ENCODE measurements around the gene CCDC120.

DNA sequence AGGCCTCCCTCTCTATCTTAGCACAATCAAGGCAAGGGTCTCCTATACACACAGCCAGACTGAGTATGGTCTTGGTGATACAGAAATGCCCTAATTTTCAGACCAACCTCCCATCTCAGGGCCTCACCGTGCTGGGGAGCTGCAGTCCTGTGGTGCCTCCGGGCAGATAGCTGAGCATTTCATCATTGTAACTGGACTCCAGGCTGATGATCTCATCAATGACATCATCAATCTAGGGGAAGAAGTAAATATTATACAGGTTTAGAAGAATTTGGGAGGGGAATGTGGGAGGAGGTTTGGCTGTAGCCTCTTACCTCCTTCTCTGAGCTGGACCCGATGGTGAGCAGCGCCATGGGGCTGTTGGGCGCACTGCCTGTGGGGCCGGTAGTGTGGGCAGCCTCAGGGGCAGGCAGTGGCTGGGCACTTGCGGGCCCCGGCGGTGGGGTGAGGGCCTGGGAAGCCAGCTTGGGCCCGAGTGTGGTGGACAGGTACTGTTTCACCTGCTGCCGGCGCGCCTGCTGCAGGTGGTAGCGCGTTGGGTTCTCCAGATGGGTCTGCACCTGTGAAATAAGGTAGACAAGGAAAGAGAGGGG lies 20.8 kb upstream of the CCDC120 start:
- TF ChIP-seq, protein P1, sequence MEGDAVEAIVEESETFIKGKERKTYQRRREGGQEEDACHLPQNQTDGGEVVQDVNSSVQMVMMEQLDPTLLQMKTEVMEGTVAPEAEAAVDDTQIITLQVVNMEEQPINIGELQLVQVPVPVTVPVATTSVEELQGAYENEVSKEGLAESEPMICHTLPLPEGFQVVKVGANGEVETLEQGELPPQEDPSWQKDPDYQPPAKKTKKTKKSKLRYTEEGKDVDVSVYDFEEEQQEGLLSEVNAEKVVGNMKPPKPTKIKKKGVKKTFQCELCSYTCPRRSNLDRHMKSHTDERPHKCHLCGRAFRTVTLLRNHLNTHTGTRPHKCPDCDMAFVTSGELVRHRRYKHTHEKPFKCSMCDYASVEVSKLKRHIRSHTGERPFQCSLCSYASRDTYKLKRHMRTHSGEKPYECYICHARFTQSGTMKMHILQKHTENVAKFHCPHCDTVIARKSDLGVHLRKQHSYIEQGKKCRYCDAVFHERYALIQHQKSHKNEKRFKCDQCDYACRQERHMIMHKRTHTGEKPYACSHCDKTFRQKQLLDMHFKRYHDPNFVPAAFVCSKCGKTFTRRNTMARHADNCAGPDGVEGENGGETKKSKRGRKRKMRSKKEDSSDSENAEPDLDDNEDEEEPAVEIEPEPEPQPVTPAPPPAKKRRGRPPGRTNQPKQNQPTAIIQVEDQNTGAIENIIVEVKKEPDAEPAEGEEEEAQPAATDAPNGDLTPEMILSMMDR (IDR thresholded peaks at IDR 0.05), result no peak
- TF ChIP-seq POLR2A (IDR thresholded peaks at IDR 0.05), result no peak
